Keratinocyte (primary cell): ENCODE data around the gene CCDC148. TPM values are rescaled to one million over a fixed set of nuclear protein-coding genes. Genes with fewer than 3 reads are reported as not detected.

Source experiments
- DNase-seq: peaks from one replicate; pipeline ENCODE4 v3.0.0-alpha.2; 2011; ENCODE audit warnings: low read depth, missing footprints, low spot score
- FAIRE-seq: peaks from 2 replicates; lab custom pipeline; 2011; peaks lifted over from hg19 to GRCh38; lab: Jason Lieb, UNC
- H2AFZ ChIP-seq: 2 replicates; pipeline ENCODE4 v1.6.0; 2012; ENCODE audit warnings: low read length, control low read depth, inconsistent platforms; ENCODE audit not compliant: control insufficient read depth
- H3K27ac ChIP-seq: 2 replicates; pipeline ENCODE4 v1.5.1; 2011; ENCODE audit warnings: low read length; ENCODE audit not compliant: control insufficient read depth, insufficient read depth
- H3K27me3 ChIP-seq: 3 replicates; pipeline ENCODE4 v1.6.0; 2011; ENCODE audit warnings: low read length; ENCODE audit not compliant: control insufficient read depth, insufficient read depth; ENCODE audit errors: extremely low read depth
- H3K36me3 ChIP-seq, 2 experiments: 2 replicates in 1 of 2; 3 replicates in 1 of 2; pipeline ENCODE4 v1.5.1; 2011; ENCODE audit warnings: low read length in 2 of 2, mild to moderate bottlenecking in 1 of 2; ENCODE audit not compliant: control insufficient read depth in 2 of 2, insufficient read depth in 2 of 2; ENCODE audit errors: extremely low read depth in 1 of 2
- H3K4me1 ChIP-seq: 3 replicates; pipeline ENCODE4 v1.5.1; 2011; ENCODE audit warnings: low read length; ENCODE audit not compliant: control insufficient read depth, insufficient read depth; ENCODE audit errors: extremely low read depth
- H3K4me2 ChIP-seq: 3 replicates; pipeline ENCODE4 v1.6.0; 2011; ENCODE audit warnings: low read depth, low read length; ENCODE audit not compliant: control insufficient read depth, insufficient read depth; ENCODE audit errors: extremely low read depth
- H3K4me3 ChIP-seq, 3 experiments: fragments of 200-600 bp in 1 of 3; sonication (generic) in 1 of 3; 2 replicates in 2 of 3; 3 replicates in 1 of 3; pipeline ENCODE4 v1.5.1; 2011 to 2016; ENCODE audit warnings: low read length in 3 of 3, mild to moderate bottlenecking in 3 of 3, control low read depth in 2 of 3, inconsistent platforms in 1 of 3, low read depth in 1 of 3, mixed read lengths in 1 of 3, mixed run types in 1 of 3, moderate library complexity in 1 of 3; ENCODE audit not compliant: control insufficient read depth in 2 of 3, insufficient read depth in 2 of 3; ENCODE audit errors: extremely low read depth in 1 of 3
- H3K79me2 ChIP-seq: 2 replicates; pipeline ENCODE4 v1.6.0; 2012; ENCODE audit warnings: low read length; ENCODE audit not compliant: control insufficient read depth, insufficient read depth
- H3K9ac ChIP-seq: 3 replicates; pipeline ENCODE4 v1.6.0; 2011; ENCODE audit warnings: low read length; ENCODE audit not compliant: control insufficient read depth, insufficient read depth; ENCODE audit errors: extremely low read depth
- H3K9me1 ChIP-seq: 3 replicates; pipeline ENCODE4 v1.6.0; 2011; ENCODE audit warnings: low read length; ENCODE audit not compliant: control insufficient read depth, insufficient read depth; ENCODE audit errors: extremely low read depth
- H3K9me3 ChIP-seq: 2 replicates; pipeline ENCODE4 v1.5.1; 2012; ENCODE audit warnings: low read depth, low read length; ENCODE audit not compliant: control insufficient read depth
- H4K20me1 ChIP-seq: 3 replicates; pipeline ENCODE4 v1.6.0; 2011; ENCODE audit warnings: low read length; ENCODE audit not compliant: control insufficient read depth, insufficient read depth; ENCODE audit errors: extremely low read depth
- EZH2 ChIP-seq: IDR thresholded peaks from one replicate; pipeline ENCODE4 v1.6.1; 2012; ENCODE audit warnings: inconsistent platforms, mild to moderate bottlenecking, low read length, moderate library complexity
- dilution Hi-C: fragments of 300-500 bp; cut with MboI; formaldehyde crosslinking; loops from one replicate; pipeline ENCODE4 v1.7.0; 2020; ENCODE audit warnings: low sequenced_read_pairs; ENCODE audit not compliant: extremely low pct_ligation_motif_present
- polyA plus RNA-seq, 5 experiments: library from polyadenylated mRNA; depleted of rRNA in 3 of 5; stranded (reverse) in 3 of 5; stranded (forward) in 1 of 5; unstranded in 1 of 5; fragments of >200 nt; gene quantifications; 1 replicate in 1 of 5; 2 replicates in 3 of 5; 3 replicates in 1 of 5; pipeline versions ENCODE4 v1.2.1 to v1.2.3, GENCODE V29; 2011 to 2012; ENCODE audit warnings: missing spikeins in 2 of 5, low read depth in 1 of 5, low replicate concordance in 1 of 5
- TF ChIP-seq, protein P1 (sequence below), 3 experiments: IDR thresholded peaks in 1 of 3; conservative IDR thresholded peaks in 1 of 3; optimal IDR thresholded peaks in 1 of 3; 2 replicates in 2 of 3; 3 replicates in 1 of 3; pipeline versions ENCODE3 to v1.5.1; 2011; ENCODE audit warnings: low read length in 3 of 3, mild to moderate bottlenecking in 3 of 3, moderate library complexity in 2 of 3, control low read depth in 1 of 3, inconsistent platforms in 1 of 3; ENCODE audit not compliant: insufficient read depth in 2 of 3; ENCODE audit errors: extremely low read depth in 1 of 3

Gene CCDC148
- polyA plus RNA-seq, 1 donor (not counting 4 experiments of a cell fraction or from before 2014, with no cell fraction given): 0.39 TPM

DNA sequence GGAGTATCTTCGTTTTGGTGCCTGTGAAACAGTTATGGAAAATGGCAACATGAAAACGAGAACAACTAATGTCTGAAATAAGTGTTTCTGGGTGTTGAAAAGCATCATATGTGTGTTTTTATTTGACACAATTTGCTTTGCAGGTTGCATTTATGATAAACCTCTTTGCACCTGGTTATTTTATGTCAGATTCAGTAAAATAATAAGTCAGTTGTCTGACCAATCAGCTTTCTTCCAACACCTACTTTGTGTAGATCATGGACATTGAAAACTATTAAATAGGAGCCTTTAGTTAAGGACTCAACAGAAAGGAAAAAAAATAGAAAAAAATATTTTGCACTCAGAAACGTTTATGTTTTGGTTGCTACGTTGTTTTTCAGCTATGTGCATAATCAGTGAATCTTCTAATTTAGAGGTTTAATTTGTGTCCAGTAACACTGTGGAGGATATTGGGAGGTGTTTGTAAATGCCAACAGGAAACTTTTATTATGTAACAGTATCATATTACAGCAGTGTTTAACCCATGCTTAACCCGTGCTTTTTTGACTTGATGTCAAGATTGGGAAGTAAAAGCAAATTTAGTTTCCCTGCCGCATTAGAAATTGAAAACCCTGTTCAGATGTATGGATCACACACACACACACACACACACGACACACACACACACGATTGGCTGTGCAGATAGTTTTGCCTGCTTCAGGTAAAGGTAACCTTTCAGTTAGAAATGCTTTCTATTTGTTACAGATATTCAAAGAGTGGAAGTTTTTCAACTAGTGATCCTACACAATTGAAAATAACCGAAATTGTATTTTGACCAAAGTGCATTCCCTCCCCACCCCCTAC is 2.8 kb upstream of the CCDC148 start:
- Histone ChIP-seq H4K20me1 (peaks cover 4% of the 10 kb centered on the region), H3K27ac (no peak overlapping the region), H3K4me3 (peak overlapping the region in 2 of 3 experiments; percentile 80 to 82), H2AFZ (no peak overlapping the region), H3K79me2 (peaks cover 71% of the 10 kb centered on the region), H3K4me2 (peak overlapping the region; percentile 96), H3K9ac (no peak overlapping the region), H3K27me3 (no peaks in the 10 kb centered on the region), H3K9me3 (no peaks in the 10 kb centered on the region), H3K36me3 (no peaks in the 10 kb centered on the region), H3K9me1 (no peaks in the 10 kb centered on the region), H3K4me1 (peaks cover 34% of the 10 kb centered on the region)
- DNase-seq: no peak
- FAIRE-seq: no peak
- TF ChIP-seq, protein P1, sequence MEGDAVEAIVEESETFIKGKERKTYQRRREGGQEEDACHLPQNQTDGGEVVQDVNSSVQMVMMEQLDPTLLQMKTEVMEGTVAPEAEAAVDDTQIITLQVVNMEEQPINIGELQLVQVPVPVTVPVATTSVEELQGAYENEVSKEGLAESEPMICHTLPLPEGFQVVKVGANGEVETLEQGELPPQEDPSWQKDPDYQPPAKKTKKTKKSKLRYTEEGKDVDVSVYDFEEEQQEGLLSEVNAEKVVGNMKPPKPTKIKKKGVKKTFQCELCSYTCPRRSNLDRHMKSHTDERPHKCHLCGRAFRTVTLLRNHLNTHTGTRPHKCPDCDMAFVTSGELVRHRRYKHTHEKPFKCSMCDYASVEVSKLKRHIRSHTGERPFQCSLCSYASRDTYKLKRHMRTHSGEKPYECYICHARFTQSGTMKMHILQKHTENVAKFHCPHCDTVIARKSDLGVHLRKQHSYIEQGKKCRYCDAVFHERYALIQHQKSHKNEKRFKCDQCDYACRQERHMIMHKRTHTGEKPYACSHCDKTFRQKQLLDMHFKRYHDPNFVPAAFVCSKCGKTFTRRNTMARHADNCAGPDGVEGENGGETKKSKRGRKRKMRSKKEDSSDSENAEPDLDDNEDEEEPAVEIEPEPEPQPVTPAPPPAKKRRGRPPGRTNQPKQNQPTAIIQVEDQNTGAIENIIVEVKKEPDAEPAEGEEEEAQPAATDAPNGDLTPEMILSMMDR (optimal IDR thresholded peaks at IDR 0.05 in 1 of 3, IDR thresholded peaks at IDR 0.05 in 1 of 3, conservative IDR thresholded peaks at IDR 0.05 in 1 of 3; ENCODE audit: extremely low read depth in 1 of 3, insufficient read depth in 2 of 3, low read length in 3 of 3): no peak
- TF ChIP-seq EZH2: no peak
- dilution Hi-C loops: no loop called here

DNA sequence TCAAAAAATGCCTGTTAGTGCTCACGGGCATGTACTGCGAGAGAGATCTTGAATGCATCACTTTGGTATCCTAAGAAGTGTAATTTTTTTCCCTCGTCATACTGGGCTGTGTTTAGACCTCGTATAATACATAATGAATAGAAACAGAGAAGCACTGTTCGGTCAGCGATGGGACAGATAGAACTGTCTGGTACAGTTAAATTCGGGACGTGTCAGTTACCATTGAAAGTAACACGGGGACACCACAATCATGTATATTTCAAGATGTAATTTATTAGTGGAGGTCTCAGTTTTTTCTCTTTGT is 2.0 kb upstream of the CCDC148 start:
- H3K4me2 ChIP-seq: peak overlapping the region; percentile 96
- FAIRE-seq (peak; percentile 5), DNase-seq (no peak)
- peaks cover 30% of the 10 kb centered on the region for H3K4me1 ChIP-seq
- no peaks in the 10 kb centered on the region for H3K9me3 ChIP-seq
- no peaks in the 10 kb centered on the region for H3K36me3 ChIP-seq
- peaks cover 4% of the 10 kb centered on the region for H4K20me1 ChIP-seq
- TF ChIP-seq, protein P1 (optimal IDR thresholded peaks at IDR 0.05 in 1 of 3, IDR thresholded peaks at IDR 0.05 in 1 of 3, conservative IDR thresholded peaks at IDR 0.05 in 1 of 3; ENCODE audit: extremely low read depth in 1 of 3, insufficient read depth in 2 of 3, low read length in 3 of 3): no peak
- no peak for TF ChIP-seq EZH2
- peak overlapping the region; percentile 88 for H3K9ac ChIP-seq
- H3K27ac ChIP-seq: peak overlapping the region; percentile 80
- no peaks in the 10 kb centered on the region for H3K27me3 ChIP-seq
- dilution Hi-C loops: no loop called here
- H3K9me1 ChIP-seq: no peaks in the 10 kb centered on the region
- H3K79me2 ChIP-seq: peaks cover 63% of the 10 kb centered on the region
- peak overlapping the region; percentile 67 to 82 (median 80) for H3K4me3 ChIP-seq
- H2AFZ ChIP-seq: no peak overlapping the region
